ENCODE data around the gene KIF9. TPM values are rescaled to one million over a fixed set of nuclear protein-coding genes. Genes with fewer than 3 reads are reported as not detected.
"Not testable (repeated sequence)": the region's sequence is repeated elsewhere in the genome, so short reads cannot be mapped to it uniquely, and the experiment has no call there.

Gene KIF9
- total RNA-seq, 1 donor from 2014 or later = 4.3 TPM

DNA sequence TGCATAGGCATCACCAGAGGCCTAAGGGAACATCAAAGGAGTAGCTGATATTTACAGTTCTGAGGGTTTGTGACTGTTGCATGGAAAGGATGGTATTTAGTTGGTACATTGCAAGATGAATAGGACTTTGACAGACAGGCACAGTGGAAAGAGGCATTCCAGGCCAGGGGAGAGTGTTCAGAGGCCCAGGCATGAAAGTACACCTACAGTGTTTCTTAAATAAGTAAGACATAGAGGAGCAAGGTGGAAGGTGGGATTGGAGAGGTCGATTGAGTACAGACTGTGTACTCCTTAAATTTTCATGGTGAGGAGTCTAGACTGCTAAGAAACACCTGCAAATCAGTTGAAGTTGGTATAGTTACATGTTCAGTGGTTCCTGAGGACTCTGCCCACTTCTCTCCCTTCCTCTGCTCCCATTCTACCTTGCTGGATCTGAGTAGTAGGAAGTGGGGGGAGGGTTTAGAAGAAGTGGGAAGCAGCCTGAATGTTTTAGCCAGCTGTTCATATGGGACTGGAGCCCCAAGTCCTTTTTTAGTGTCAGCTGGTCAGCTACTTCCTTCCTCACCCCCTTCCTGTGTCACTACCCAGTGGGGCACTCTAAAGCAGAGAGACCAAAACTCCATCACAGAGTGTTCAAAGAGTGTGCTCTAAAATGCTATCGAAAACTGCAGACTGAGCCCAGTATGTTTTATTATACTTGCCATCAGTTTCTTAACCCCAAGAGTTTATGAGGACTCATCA is 14.1 kb upstream of the KIF9 start:
- Mint-ChIP-seq H3K27ac (ENCODE audit: unreplicated experiment) (no peak overlapping the region), H3K9me3 (ENCODE audit: low read depth) (no peaks in the 10 kb centered on the region), H3K27me3 (ENCODE audit: low read depth) (no peaks in the 10 kb centered on the region), H3K4me1 (ENCODE audit: low read depth) (no peaks in the 10 kb centered on the region), H3K4me3 (ENCODE audit: unreplicated experiment) (no peak overlapping the region), H3K36me3 (ENCODE audit: low read depth) (peaks cover 2% of the 10 kb centered on the region)
- TF ChIP-seq, protein P1, sequence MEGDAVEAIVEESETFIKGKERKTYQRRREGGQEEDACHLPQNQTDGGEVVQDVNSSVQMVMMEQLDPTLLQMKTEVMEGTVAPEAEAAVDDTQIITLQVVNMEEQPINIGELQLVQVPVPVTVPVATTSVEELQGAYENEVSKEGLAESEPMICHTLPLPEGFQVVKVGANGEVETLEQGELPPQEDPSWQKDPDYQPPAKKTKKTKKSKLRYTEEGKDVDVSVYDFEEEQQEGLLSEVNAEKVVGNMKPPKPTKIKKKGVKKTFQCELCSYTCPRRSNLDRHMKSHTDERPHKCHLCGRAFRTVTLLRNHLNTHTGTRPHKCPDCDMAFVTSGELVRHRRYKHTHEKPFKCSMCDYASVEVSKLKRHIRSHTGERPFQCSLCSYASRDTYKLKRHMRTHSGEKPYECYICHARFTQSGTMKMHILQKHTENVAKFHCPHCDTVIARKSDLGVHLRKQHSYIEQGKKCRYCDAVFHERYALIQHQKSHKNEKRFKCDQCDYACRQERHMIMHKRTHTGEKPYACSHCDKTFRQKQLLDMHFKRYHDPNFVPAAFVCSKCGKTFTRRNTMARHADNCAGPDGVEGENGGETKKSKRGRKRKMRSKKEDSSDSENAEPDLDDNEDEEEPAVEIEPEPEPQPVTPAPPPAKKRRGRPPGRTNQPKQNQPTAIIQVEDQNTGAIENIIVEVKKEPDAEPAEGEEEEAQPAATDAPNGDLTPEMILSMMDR (IDR thresholded peaks at IDR 0.05) = no peak
- DNase-seq (ENCODE audit: low spot score) = no peak

DNA sequence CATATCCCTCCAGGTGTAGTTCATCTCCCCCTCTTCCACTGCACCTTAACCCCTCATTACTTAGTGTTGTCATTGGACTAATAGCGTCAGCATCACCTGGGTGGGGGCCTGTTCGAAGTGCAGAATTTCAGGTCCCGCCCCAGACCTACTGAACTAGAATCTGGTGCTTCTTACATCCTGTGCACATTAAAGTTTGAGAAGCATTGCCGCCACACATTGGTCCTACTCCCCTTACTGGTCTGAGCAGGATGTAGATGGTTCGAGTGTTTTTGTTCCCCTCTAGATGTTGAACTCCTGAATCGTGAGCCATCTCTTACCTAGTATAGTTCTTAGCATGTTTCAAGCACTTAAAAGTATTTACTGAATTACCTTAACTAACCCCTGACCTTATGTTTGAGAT is 13.4 kb upstream of the KIF9 start:
- TF ChIP-seq, protein P1 (IDR thresholded peaks at IDR 0.05) = no peak
- DNase-seq (ENCODE audit: low spot score) = no peak
- H3K27me3 Mint-ChIP-seq (ENCODE audit: low read depth) = no peaks in the 10 kb centered on the region
- H3K4me3 Mint-ChIP-seq (ENCODE audit: unreplicated experiment) = no peak overlapping the region
- no peaks in the 10 kb centered on the region for H3K4me1 Mint-ChIP-seq (ENCODE audit: low read depth)
- no peak overlapping the region for H3K27ac Mint-ChIP-seq (ENCODE audit: unreplicated experiment)
- H3K36me3 Mint-ChIP-seq (ENCODE audit: low read depth) = peaks cover 2% of the 10 kb centered on the region
- no peaks in the 10 kb centered on the region for H3K9me3 Mint-ChIP-seq (ENCODE audit: low read depth)

DNA sequence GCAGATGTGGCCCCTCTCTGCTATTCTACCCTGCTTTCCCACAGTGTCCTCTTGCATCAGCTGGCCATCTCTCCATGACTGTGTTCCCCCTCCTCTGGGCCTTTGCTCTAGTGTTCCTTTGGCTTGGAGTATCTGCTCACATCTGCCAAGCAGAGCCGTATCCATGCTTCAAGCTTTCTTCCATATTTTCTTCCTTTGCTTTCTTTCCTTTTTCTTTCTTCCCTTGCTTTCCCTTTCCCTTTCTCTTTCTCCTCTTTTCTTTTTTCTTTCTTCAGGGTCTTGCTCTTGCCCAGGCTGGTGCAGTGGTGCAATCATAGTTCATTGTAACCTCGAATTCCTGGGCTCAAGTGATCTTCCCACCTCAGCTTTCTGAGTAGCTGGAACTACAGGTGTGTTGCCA is 12.7 kb upstream of the KIF9 start:
- TF ChIP-seq, protein P1 (IDR thresholded peaks at IDR 0.05) = no peak
- H3K36me3 Mint-ChIP-seq (ENCODE audit: low read depth) = peaks cover 2% of the 10 kb centered on the region
- no peak overlapping the region for H3K4me3 Mint-ChIP-seq (ENCODE audit: unreplicated experiment)
- H3K9me3 Mint-ChIP-seq (ENCODE audit: low read depth) = no peaks in the 10 kb centered on the region
- no peak for DNase-seq (ENCODE audit: low spot score)
- no peaks in the 10 kb centered on the region for H3K4me1 Mint-ChIP-seq (ENCODE audit: low read depth)
- H3K27ac Mint-ChIP-seq (ENCODE audit: unreplicated experiment) = peak overlapping the region; percentile 53
- H3K27me3 Mint-ChIP-seq (ENCODE audit: low read depth) = no peaks in the 10 kb centered on the region

DNA sequence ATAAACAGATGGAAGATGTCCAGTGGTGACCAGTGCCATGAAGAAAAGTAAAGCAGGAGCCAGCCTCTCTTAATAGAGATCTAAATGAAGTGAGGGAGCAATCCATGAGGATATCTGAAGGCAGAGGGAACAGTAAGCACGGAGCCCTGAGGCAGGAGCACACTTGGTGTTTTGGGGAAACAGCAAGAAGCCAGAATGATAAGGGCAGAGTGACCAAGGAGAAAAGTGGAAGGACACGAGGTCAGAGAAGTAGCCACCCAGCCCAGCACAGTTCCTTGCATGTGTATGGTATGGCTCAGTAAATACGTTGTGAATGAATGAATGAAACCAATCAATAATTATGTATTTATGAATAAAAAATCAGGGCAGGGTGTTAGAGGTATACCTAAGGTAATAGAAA is 11.8 kb upstream of the KIF9 start:
- Mint-ChIP-seq H3K4me3 (ENCODE audit: unreplicated experiment) (no peak overlapping the region), H3K27me3 (ENCODE audit: low read depth) (no peaks in the 10 kb centered on the region), H3K27ac (ENCODE audit: unreplicated experiment) (no peak overlapping the region), H3K9me3 (ENCODE audit: low read depth) (no peaks in the 10 kb centered on the region), H3K36me3 (ENCODE audit: low read depth) (peaks cover 2% of the 10 kb centered on the region), H3K4me1 (ENCODE audit: low read depth) (no peaks in the 10 kb centered on the region)
- TF ChIP-seq, protein P1 (IDR thresholded peaks at IDR 0.05) = no peak
- DNase-seq (ENCODE audit: low spot score) = no peak

DNA sequence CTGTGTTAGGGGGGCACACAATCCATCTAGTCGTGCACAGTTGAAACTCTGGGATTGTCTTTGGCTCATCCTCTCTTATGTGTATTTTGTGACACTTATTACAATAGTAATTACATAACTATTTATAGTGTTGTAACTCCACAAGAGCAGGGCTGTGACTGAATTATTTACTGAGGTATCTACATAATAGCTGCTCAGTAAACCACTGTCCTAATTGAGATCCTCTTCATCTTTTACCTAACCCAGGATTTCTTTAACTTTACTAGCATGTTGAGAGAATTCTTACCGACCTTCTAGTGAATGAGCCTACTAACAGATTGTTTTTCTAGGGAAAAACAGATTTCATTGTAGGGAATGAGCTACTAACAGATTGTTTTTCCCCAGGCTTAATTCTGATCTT is 11.2 kb upstream of the KIF9 start:
- Mint-ChIP-seq H3K27me3 (ENCODE audit: low read depth) (no peaks in the 10 kb centered on the region), H3K36me3 (ENCODE audit: low read depth) (peaks cover 2% of the 10 kb centered on the region), H3K4me3 (ENCODE audit: unreplicated experiment) (no peak overlapping the region), H3K9me3 (ENCODE audit: low read depth) (no peaks in the 10 kb centered on the region), H3K27ac (ENCODE audit: unreplicated experiment) (no peak overlapping the region), H3K4me1 (ENCODE audit: low read depth) (no peaks in the 10 kb centered on the region)
- no peak for DNase-seq (ENCODE audit: low spot score)
- TF ChIP-seq, protein P1 (IDR thresholded peaks at IDR 0.05) = no peak

DNA sequence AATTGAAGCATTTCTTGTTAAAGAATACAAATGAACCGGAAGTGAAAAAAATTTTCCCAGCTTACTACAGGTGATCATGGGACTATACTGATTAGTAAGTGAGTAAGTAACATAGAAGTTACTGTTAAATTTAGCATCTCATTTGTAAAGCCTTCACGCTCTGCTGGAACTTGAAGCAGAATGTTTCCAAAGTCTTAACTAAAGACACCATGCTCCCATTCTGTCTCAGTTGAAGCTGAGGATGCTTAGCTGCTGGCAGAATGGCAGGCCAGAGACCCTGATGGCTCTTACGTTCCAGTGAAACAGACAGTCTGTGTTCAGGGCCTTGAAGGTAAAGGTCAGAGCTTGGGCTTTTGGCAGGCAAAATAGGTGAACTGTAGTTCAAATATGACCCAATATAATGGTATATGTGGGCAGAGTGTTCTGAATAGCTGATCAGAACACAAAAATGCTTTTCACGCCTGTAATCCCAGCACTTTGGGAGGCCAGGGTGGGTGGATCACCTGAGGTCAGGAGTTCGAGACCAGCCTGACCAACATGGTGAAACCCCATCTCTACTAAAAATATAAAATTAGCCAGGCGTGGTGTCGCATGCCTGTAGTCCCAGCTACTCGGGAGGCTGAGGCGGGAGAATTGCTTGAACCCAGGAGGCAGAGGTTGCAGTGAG is 9.3 kb upstream of the KIF9 start:
- not testable (repeated sequence) for H3K36me3 Mint-ChIP-seq (ENCODE audit: low read depth); H3K9me3 Mint-ChIP-seq (ENCODE audit: low read depth); DNase-seq (ENCODE audit: low spot score); H3K27ac Mint-ChIP-seq (ENCODE audit: unreplicated experiment); H3K4me1 Mint-ChIP-seq (ENCODE audit: low read depth); H3K4me3 Mint-ChIP-seq (ENCODE audit: unreplicated experiment); H3K27me3 Mint-ChIP-seq (ENCODE audit: low read depth)

All from chondrocyte (in vitro differentiated cells).